Measurements from ENCODE around the gene MMP17.

MMP17 gene

DNA sequence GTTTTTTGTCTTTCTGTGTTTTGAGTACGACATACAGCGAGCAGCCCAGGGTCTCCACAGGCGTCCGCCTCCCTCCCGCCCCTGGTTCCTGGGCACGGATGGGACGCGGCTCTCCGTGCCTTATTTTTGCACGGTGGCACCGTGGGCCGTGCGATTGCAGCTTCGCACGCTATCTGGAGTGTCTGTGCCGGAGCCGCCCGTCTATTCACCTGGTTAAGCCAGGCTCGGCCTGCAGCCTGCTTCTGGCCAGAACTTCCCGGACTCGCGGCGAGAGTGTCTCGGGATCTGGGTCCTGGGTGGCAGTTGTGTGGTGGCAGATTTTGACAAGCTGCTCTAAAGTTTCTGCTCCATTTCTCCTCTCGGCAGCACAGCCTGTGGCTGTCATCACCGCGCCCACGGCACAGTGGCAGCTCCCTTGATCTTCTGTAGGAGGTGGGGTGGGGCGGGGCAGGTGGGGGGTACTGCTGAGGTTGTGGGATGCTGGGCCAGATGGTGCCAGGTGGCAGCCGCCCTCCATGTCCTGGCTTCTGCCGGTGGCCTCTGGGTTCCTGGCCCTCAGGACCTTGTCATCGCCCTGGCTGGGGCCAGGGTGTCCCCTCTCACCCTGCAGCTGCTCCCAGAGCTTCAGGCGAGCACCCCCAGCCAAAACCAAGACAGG is 2.9 kb downstream of the MMP17 start:
- peak; percentile 30 for DNase-seq (ENCODE audit: low read depth)

DNA sequence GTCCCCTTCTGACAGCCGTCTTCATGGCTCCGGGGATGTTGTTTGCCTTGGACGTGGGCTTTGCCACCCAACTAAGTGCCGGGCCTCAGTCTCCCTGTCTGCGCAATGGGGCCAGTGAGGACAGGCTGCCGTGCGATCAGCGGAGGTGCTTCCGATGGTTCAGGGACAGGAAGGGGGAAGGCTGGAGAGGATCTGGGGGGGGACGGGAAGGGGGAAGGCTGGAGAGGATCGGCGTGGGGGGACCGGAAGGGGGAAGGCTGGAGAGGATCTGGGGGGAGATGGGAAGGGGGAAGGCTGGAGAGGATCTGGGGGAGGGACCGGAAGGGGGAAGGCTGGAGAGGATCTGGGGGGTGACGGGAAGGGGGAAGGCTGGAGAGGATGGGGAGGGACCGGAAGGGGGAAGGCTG is 3.4 kb downstream of the MMP17 start:
- no peak for DNase-seq (ENCODE audit: low read depth)

DNA sequence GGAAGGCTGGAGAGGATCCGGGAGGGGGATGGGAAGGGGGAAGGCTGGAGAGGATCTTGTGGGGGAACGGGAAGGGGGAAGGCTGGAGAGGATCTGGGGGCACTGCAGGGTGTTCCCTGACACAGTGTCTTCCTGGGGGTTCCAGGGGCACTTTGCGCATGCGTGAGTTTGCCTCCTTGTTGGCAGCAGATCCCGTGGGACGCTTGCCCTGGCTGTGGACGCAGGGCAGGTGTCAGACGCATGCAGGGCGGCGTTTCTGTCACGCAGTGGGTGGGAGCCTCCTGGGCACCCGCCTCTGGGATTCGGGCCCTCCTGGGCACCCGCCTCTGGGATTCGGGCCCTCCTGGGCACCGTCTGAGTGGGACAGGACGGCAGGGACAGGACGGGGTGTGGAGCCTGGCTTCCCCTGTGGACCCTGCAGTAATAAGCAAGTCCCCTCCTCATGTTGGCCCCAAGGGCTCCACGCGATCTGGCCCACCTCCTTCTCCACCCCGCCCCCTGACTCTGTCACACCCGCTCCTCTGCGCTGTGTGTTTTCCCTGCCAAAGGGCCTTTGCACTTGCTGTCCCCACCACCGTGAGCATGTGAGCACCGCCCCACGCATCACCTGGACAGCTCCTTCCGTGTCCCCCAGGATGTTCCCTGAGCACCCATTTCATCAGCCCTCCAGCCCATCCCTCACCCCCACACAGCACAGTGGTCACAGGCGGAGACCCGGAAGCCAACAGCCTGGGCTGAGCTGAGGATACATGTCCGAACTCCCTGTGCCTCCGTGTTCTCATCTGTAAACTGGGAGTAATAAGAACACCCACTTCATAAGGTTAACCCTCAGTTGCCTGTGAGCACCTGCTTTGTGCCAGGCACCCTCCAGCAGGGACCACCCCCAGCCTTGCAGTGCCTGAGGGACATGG is 4.4 kb downstream of the MMP17 start:
- no peak for DNase-seq (ENCODE audit: low read depth)

DNA sequence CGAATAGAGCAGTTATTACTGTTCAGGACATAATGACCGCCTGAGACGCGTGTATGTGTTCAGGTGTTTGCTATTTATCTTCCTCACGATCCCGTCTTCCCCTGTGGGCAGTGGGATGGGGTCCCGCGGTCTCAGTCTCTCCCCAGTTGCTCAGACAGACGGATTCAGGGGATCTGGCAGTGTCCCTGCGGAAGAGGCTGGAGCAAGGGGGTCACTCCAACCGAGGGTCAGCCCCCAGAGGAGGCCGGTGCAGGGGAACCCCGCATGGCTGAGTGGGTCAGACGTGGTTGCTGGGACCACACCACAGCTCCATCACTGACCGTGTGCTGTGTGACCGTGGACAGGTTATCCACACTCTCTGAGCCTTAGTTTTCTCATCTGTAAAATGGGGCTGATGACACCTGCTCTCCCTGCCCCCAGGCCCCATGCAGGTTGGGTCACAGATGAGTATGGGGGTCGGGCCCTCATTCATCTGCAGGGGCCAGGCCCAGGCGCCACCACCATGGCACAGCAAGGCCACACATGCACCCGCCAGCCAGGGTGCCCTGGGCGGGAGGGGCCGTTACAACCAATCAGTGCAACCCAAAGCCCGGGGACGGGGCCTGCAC is 5.2 kb downstream of the MMP17 start:
- DNase-seq (ENCODE audit: low read depth), result no peak

DNA sequence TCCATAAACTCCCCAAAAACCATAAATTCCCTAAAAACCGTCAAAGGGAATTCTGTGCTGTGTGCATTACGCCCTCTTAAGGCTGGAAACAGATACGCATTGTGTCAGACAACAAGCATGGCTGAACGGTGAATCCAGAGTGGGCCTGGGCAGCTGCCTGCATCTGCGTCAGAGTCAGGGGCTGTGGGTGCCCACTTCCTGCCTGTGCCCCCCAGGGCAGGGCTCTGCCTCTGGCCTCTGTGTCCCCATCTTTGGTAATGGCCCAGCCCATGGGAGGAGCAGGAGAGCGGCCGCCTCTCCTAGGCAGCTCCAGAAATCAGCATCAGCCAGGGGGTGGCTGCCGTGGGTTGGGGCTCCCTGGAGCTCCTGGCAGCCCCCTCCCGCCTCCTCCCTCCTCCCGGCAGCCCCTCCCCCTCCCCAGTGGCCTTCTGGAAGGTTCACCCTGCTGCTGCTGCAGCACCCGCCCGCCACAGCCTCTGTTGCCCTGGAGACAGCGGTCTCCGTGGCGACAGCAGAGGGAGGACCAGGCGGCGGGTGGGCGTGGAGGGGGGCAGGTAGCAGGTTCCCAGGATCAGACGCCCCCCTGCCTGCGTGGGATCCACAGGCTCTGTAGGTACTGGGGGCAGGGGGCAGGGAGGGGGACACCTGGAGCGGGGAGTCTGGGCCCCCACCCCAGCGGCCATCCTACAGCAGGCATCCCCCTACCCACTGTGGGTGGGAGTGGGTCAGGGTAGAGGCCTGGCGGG is 5.9 kb downstream of the MMP17 start:
- DNase-seq (ENCODE audit: low read depth), result no peak

DNA sequence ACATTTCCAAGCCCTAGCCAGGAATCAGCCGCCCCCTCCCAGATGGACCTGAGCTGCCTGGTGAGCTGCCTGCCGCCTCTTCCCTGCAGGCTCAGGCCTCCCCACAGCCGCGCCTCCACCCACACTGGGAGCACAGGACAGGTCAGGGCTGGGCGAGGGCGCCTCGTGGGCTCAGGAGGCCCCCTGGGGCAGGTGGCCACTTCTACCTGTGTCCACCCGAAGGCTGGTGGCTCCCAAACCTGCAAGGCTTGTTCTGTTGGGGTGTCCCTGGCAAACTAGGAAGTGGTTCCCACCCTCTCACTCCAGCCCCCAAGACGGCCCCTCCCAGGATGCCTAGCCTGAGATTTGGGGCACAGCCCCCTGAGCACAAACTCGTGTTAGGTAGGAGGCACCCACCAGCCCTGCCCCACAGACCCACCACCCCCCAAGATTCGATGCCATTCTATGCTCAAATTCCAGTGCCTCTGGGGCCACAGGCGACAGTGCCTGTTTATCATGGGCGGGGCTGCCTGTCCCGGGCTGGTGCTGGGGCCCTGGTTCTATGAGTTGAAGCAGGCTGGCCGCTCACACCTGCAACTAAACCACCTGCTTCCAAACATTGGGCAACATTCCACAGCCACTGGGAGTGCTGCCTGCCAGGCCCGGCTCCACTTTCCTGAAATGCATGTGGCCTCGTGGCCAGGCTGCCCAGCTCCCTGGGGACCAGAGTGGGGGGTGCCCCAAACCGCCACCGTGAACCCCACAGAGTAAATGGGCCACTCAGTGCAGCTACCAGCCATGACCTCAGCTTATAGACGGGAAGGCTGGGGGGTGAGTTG is 6.8 kb downstream of the MMP17 start:
- DNase-seq (ENCODE audit: low read depth), result no peak

DNA sequence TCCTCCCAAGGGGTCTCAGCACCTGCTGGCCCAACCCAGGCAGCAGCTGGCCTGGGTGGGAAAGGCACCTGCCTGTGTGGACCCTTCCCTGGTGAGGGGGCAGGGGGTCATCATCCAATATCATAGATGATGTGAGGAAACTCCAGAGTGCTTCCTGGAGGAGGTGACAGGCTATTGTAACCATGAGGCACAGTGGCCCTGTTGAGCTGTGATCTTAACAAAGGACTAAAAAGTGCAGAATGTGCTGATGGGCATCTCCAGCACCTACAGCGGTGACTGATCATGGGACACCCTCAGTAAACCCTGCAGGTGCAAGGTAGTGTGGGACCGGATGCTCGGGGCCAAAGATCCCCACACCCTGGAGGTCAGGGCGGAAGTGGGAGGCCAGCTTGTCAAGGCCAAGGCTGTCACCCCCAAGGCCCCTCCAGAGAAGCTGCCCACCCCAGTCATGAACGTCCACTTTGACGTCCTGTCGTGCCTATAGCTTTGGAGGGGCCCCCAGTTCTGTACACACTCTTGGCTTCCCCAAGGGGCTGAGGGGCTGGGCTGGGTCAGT is 7.5 kb downstream of the MMP17 start:
- DNase-seq (ENCODE audit: low read depth), result no peak

DNA sequence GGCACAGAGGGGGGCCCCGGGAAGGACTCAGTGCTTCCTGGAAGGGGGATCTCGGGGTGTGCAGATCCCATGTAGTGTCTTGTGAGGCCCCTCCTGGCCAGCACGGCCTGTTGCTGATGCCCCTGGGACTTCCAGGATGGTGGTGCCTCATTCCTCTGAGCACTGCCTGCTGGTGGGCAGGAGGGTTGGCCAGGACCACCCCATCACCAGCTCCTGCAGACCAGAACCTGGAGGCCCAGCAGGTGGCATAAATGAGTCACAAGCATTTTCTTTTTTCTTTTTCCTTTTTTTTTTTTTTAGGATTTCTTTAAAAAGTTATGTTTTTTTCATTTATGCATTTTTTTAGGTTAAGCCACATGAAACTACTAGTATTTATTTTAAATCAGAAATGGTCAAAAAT is 8.0 kb downstream of the MMP17 start:
- no peak for DNase-seq (ENCODE audit: low read depth)

DNA sequence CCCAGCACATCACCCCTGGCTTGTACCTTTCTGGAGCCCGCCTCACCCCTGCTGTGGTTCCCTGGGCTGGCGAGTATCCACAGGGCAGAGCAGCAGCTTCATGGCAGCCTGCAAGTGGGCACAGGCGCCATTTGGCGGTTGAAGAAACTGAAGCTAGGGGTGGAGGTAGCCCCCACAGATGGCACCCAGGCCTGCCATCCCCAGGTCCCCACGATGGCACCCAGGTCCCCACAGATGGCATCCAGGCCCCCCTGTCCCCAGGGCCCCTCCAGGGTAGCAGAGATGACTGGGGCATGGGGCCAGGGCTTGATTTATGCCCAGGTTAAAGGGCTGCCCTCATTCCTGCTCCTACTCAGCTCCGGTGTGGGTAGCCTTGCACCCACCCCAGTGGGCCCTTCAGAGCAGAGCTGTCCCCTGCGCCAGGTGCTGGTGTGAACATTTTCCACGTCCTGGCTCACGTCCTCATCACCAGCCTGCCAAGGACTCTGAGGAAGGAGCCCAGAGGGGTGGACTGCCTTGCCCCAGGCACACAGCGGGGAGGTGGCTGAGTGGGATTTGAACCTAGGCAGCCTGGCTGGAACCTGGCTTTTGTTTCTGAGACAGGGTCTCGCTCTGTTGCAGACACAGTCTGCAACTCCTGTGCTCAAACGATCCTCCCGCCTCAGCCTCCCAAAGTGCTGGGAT is 8.7 kb downstream of the MMP17 start:
- DNase-seq (ENCODE audit: low read depth), result no peak

DNA sequence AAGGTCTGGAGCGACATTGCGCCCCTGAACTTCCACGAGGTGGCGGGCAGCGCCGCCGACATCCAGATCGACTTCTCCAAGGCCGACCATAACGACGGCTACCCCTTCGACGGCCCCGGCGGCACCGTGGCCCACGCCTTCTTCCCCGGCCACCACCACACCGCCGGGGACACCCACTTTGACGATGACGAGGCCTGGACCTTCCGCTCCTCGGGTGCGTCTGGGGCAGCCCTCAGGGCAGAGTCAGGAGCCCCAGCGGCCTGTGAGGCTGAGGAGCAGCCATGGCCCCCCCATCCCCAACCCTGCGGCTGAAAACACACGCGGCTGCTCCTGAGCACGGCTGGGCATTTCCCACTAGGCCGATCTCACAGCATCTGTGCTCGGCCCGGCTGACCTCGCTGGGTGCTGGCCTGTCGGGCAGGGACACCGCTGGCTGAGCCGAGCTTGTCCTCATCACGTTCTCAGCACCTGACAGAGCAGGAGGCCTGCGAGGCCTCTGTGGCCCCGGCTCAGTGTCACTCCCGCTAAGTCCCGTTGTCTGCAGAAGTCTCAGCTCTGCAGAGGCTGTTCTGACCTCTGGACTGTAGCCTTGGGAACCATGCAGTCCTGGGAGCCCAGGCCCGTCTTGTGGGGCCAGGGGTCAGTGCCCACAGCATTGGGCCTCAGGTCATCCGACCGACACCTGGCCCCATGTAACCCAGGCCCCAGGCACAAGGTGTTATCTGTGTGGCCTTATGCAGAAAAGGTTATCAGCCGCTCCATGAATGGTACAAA is 12.6 kb downstream of the MMP17 start:
- no peak for DNase-seq (ENCODE audit: low read depth)

DNA sequence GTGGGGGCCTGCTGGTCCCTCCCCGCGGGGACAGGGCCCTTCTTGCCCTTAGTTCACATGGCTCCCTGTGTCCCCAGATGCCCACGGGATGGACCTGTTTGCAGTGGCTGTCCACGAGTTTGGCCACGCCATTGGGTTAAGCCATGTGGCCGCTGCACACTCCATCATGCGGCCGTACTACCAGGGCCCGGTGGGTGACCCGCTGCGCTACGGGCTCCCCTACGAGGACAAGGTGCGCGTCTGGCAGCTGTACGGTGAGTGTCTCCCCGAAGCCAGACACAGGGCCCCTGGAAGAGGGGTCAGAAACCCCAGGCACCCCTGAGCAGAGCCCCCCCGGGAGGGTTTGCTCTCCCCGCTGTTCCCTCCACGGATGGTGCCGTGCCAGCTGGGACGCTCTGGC is 13.4 kb downstream of the MMP17 start:
- no peak for DNase-seq (ENCODE audit: low read depth)

DNA sequence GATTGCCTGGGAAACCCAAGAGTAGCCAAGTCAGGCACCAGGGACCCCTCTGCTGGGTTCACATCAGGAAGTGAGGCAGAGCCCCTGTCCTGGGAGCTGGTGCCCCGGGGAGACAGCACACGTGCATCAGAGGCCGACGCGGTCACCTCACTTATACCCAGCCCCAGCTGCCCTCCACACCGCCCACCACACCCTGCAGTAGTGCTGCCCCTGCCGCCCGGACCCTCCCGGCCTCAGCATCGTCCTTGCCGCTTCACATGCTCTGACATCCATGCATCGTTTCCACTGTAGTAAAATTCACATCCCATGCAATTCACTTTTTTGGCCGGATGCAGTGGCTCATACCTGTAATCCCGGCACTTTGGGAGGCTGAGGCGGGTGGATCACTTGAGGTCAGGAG is 14.0 kb downstream of the MMP17 start:
- no peak for DNase-seq (ENCODE audit: low read depth)

DNA sequence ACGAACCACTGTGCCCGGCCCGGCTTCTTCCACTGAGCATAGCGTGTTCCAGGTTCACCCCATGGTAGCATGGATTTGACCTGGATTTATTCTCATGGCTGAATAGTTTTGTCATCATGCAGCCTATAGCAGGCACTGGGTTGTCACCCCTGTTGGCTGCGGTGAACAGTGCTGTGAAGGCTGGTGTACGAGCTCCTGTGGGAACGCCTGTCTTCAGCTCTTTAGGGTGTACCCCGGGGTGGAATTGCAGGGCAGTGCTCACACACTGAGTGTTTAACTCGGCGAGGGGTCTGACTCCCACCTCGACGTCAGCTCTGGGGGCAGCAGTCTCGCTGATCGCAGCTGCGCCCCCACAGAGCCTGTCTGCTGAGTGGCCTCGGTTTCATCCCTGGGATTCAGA is 15.3 kb downstream of the MMP17 start:
- DNase-seq (ENCODE audit: low read depth), result no peak

DNA sequence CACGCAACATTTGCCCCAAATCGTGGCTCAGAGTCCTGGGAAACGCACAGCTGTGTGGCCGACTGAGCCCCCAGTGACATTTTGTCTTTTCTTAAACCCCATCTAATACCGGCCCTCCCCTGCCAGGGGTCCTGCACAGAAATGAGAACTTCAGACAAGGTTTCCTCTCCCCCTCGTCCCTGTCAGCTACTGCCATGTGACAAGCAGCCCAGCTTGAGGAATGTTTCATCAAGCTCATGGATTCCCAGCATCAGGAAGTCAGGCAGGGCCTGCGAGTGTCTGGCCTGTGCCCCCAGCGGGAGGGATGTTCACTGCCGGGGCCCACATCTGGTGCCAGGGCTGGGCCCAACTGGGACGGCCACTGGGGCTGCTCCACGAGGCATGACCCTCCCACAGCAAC is 15.9 kb downstream of the MMP17 start:
- DNase-seq (ENCODE audit: low read depth), result no peak

DNA sequence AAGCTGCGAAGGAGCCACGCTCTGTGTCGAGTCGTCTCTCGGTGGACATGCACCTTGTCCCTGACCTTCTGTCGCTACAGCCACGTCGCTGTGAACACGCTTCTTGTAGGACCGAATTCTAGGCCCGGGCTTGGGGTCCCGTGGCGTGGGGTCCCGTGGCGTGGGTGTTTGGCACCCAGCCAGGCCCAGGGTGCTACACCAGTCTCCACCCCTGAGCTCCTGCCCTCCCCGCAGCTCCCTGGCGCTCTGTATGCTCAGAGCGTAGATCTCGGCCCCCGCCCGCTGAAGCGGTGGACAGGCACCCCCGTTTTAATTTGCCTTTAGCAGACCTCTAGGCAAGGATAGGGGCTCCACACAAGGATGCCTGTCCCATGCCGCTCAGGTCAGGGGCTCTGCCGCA is 16.5 kb downstream of the MMP17 start:
- no peak for DNase-seq (ENCODE audit: low read depth)

DNA sequence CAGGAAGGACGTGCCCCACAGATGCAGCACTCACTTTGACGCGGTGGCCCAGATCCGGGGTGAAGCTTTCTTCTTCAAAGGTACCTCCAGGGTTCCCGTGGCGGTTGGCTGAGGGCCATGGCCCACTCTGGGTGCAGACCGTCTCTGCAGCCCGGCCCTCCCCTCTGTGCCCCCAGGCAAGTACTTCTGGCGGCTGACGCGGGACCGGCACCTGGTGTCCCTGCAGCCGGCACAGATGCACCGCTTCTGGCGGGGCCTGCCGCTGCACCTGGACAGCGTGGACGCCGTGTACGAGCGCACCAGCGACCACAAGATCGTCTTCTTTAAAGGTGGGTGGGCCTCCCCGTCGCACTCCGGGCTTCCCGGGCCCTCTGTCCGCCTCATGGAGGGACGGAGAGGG is 16.9 kb downstream of the MMP17 start:
- no peak for DNase-seq (ENCODE audit: low read depth)

DNA sequence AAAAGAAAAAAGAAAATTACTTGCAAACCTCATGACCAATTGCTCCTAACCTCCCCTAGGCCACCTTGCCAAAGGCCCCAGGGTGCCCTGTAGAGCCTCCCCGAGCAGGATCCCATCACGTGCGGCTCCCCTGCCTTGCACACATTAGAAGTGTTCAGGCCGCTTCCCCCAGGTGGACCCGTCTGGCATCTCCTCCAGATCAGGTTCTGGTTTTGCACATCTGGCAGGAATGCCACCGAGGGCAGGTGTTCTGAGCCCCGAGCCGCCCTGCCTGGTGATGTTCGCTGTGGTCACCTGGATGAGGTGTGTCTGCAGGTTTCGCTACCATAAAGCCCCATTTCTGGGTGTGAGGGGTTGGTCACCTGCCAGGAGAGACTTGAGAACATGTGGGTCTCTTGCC is 19.3 kb downstream of the MMP17 start:
- DNase-seq (ENCODE audit: low read depth), result no peak

DNA sequence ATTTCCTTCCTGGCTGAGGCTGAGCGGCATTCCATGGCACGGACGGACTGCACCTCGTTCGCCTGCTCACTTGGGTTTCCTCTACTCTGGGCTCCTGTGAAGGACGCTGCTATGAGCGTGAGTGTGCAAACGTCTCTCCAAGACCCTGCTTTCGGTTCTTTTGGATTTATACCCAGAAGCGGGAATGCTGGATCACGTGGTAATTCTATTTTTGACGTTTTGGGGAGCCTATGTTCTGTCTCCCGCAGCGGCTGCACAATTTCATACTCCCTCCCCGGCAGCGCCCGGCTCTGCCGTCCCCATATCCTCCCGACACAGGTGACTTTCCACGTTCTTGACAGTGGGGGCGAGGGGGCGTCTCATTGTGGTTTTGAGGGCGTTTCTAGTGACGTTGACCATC is 20.6 kb downstream of the MMP17 start:
- DNase-seq (ENCODE audit: low read depth), result no peak

DNA sequence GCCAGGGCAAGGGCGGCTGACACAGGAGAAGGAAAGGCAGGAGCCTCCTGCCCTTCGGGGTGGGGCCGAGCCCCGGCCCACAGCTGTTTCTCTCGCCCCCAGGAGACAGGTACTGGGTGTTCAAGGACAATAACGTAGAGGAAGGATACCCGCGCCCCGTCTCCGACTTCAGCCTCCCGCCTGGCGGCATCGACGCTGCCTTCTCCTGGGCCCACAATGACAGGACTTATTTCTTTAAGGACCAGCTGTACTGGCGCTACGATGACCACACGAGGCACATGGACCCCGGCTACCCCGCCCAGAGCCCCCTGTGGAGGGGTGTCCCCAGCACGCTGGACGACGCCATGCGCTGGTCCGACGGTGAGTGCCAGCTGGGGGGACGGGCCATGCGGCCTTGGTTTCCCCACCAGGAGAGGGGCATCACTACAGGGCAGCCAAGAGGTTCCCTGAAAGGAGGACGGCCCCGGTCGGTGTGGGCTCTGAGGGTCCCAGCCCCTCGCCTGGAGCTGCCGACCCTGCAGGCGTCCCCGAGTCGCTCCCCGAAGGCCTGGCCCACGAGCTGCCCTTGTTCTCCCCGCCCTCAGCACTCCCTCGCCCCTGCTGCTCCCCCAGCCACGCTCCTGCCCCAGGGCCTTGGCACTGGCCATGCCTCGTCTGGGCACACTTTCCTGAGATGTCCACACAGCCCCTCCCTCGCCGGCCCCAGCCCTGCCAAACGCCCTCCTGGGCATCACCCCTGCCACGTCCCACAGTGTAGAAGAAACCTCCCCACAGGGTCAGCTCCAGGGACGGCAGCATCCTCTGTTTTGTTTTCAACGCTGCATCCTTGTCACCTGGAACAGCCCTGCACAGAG is 21.7 kb downstream of the MMP17 start:
- DNase-seq (ENCODE audit: low read depth), result no peak

All from stimulated activated CD8-positive, alpha-beta memory T cell treated with anti-CD3 and anti-CD28 coated beads, Interleukin-12 subunit alpha, Interleukin-12 subunit beta, amount 100 ng/mL, for 4 hours (primary cell).